Stimulated activated CD8-positive, alpha-beta memory T cell treated with anti-CD3 and anti-CD28 coated beads, Interleukin-15, amount 100 ng/mL, for 1 hour (primary cell): ENCODE results near the gene DNAJC25.

Experiments
- DNase-seq: peaks from one replicate; pipeline ENCODE4 v3.0.0-alpha.2; 2020; ENCODE audit warnings: low read depth

The DNAJC25 gene

DNA sequence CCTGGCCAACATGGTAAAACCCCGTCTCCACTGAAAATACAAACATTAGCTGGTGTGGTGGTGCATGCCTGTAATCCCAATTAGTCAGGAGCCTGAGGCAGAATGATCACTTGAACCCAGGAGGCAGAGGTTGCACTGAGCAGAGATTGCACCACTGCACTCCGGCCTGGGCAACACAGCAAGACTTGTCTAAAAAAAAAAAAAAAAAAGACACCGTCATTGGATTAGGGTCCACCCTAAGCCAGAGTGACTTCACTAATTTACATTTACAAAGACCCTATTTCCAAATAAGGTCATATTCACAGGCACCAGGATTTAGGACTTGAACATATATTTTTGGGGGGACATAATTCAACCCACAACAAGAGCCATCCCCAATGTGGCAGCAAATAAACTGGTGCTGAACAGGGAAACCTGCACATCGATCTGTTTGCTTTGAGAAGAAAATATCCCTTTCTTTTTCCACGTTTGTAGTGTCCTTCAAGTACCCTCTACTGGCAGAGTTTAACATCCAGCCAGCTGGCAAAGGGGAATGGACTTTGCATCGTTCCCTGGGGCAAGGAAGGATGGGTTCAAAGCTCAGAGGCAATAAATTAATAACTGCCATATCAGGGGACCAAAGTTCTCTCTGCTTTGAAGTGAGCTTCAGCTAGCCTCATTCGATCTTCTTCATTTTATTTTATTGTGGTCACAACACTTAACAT, 3.7 kb upstream of the DNAJC25 start:
- no peak for DNase-seq

DNA sequence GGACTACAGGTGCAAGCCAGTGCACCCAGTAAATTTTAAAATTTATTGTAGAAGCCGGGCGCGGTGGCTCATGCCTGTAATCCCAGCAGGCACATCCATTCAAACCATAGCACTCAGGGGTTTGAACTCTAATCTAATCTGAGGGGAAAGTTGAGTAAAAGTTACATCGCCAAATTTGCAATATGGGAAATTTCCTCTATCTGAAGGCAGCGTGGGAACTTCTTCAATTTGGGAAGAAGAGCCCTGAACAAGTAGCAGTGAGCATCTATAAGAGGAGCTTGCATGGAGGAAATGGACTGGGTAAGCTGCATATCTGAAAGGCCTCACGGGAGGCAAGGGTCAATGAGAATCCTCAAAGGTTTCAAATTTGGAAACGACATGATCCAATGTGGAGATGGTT, 2.7 kb upstream of the DNAJC25 start:
- DNase-seq: no peak

DNA sequence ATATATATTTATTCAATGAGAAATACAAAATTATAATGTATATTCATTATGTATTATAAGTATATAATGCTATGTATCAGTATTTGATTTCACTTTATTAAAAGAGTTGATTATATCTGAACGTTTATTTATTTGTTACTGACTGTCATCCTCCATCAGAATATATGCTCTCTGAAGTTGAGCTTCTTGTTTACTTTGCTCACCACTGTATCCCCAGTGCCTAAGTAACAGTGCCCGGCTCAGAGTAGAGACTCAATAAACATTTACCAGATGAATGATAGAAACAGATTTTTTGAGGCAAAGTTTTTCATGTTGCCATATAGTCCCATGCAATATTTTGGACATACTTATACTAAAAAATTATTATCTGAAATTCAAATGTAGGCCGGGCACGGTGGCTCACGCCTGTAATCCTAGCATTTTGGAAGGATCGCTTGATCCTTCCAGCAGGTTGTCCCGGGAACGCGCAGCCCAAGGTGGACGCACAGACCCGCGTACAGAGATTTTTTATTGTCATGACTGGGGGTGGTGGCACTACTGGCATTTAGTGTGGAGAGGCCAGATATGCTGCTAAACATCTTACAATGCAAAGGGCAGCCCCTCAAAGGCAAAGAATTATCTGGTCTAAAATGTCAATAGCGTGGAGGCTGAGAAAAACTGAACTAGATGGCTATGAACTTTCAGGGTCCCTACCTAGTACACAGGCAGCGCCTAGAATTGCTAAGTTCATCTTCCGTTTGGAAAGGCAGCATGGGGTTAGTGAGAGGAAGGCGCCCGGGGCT, 761 bp upstream of the DNAJC25 start:
- DNase-seq: no peak

DNA sequence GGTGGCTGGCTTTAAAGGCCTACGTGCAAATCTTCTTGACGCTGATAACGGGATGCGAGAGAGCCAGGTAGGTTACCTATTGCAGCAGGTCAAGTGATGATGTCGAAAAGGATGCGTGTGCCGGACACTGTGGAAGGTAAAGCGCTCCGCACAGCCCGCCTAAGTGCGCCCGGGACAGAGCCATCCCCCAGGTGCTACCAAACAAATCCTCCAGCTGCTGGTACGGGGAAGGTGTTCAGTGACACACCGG, 245 bp upstream of the DNAJC25 start:
- DNase-seq: no peak

DNA sequence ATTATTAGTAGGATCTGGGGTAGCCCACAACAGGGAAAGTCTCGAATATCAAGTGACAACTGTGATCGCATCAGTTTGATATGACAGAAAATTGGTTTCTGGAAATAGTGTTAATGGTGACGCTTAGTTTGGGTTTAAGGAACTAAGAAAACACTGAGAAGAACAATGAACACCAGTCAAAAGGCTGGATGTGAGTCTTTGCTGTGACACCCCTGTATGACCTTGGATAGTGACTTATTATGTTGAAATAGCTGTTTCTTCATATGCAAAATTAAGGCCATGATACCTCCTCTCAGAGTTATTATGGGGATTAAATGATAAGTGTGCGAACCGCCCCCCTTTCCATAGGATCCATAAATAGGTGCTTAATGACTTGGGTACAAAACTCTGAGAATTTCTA, 926 bp downstream of the DNAJC25 start:
- no peak for DNase-seq

DNA sequence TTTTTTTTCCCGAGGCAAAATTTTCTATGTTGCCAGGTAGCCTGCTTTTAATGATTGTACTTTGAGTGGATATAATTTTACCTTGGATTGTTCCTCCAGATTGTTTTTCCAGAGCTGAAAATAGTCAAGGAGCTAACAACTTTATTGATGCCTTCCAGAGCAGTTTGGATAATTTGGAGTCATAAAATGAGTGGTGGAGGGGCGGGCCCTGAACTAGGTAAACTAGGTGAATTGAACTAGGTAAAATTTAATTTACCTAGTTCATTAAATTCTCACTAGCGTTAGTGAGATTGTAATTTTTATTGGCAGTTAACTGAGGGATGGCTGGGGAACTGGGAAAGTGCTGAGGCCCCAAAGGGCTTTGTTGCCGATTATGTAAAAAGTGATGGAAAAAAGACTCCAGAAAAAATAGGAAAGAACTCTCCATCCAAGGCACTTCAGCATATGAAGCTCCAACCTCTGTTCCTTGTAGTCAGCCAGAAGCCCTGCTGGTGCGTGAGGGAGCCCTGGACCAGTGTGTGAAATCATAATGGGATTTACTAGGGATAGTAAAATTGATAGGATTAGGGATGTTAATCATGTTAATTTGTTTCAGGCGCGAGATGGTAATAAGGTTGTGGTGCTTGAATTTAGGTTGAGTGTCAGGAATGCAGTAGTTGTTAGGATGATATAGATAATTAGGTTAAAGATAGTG, 1.7 kb downstream of the DNAJC25 start:
- DNase-seq: no peak

DNA sequence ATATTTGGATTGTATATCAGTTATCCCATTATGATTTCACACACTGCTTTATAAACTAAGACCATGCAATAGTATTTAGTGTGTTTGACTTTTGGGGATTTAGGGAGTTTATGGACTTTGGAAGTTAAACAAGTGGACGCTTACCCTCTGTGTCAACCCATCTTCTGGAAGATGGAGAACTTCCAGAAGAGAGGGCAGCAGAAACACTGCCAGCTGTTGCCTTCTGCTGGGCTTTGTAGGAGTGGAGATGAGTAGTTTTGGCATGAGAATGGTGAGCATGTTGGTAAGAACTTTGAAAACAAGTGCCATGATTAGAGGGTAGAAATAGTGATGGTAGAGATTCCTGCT, 2.2 kb downstream of the DNAJC25 start:
- DNase-seq: no peak

DNA sequence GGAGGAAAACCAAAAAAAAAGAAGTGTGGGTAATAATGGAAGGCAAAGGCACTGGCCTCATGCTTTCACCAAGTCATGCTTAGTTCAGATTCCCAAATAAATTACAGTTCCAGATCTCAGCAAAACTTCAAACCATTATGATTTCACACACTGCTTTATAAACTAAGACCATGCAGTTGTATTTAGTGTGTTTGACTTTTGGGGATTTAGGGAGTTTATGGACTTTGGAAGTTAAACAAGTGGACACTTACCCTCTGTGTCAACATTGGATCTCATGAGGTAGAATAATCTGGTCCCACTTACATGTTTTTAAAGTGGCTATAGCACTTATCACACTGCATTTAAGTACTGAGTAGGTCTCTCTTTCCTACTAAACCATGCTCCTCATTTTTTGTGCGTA, 3.7 kb downstream of the DNAJC25 start:
- DNase-seq: no peak

DNA sequence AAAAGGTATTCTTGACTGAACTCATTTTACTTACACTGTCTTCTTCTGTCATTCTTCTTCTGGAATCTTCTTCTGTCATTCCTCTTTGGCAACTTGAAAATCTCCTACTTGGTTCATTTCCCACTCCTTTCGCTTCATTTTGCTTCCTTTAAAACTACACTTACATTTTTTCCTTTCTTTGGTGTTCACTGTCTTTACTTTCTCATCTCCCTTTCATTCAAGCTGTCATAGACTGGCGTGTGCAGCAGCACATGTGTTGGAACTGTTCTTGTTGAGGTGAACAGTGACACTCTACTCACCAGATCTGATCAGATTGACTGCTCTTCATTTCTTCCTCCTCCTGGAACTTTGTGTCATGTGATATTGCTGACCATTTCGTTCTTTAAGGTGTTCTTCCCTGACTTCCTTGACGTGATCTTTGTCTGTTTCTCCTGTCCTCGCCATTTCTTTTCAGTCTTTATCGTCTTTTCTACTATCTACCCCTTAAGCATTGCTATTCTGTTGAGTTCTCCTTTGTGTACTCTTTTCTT, 6.4 kb downstream of the DNAJC25 start:
- DNase-seq: no peak

DNA sequence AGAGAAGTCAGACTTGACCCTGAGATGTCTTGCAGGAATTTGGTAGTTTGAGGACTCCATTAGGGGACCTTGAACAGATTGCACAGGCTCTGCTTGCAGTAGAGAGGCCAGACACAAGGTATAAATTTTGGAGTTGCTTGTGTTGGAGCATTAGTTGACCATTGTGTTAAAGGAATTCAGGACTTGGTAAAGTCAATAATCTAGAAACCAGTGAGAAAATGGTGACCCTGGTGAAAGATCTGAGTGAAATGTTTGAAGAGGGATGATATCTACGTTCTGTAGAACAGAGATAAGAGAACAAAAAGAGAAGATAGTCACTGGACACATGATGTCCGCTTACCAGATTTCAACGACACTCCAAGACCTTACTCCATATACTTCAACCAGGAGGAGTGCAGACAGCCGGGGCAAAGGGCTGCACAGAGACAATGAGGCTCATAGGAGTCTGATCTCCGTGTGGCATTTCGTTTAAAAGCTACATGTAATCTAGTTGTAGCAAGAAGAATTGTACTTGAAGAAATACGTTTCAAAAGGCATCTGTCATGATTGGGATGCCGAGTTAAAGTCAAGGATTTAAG, 13.2 kb downstream of the DNAJC25 start:
- no peak for DNase-seq

DNA sequence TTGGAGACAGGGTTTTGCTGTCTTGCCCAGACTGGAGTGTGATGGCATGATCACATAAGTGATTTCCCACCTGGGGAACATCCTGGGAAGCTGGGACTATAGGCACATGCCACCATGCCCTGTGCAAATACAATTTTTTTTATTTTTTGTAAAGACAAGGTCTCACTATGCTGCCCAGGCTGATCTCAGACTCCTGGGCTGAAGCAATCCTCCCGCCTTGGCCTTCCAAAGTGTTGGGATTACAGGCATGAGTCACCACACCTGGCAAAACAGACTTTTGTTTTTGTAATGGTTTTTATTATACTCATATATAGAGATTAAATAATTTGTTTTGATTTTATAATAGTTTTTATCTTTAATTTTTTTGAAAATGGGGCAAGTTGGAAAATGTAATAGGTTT, 14.7 kb downstream of the DNAJC25 start:
- DNase-seq: no peak

DNA sequence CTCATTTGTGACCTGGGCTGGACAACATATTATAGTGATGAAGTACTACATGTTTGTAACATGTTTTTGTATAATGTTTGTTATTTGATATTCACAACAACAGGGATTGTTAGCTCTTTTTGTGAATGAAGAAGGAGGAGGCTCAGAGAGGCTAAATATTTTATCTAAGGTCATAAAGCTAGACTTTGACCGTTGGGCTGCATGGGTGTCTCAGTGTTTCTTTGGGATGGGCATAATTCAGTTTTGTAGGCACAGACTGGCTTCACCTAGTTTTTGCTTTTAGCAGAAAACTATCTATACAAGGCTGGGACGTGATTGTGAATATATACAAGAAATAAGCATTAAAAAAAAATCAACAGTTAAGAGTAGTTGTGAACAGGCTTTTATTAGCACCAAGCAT, 15.3 kb downstream of the DNAJC25 start:
- DNase-seq: no peak

DNA sequence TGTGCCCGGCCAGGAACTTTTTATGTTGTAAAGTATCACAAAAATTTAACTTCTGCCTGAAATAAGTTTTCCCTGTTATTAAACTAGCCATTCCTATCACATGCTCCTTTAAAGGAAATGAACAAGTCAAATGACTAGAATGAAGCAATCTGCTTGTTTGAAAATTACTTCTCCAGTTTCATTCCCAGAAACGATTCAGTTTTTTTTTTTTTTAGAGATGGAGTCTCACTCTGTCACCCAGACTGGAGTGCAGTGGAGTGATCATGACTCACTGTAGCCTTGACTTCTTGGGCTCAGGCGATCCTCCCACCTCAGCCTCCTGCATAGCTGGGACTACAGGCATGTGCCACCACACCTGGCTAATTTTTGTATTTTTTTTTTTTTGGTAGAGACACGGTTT, 16.9 kb downstream of the DNAJC25 start:
- DNase-seq: no peak

DNA sequence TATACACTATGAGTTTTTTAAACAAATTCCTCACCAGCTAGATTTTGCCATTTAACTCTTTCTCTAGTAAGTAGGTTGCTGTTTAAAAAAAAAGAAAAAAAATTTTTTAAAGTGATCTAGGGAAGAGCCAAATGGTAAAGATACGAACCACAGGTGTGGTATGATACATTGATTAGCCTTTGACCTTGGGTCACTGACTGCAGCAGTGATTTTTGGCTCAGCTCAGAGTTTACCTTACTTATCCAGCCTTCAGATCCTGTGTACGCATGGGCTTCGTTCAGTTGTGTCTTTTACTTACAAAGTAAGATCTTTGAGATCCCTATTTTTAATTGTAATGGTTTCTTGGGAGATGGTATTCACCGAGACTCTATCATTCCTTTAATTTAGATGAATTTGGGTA, 17.9 kb downstream of the DNAJC25 start:
- DNase-seq: no peak

DNA sequence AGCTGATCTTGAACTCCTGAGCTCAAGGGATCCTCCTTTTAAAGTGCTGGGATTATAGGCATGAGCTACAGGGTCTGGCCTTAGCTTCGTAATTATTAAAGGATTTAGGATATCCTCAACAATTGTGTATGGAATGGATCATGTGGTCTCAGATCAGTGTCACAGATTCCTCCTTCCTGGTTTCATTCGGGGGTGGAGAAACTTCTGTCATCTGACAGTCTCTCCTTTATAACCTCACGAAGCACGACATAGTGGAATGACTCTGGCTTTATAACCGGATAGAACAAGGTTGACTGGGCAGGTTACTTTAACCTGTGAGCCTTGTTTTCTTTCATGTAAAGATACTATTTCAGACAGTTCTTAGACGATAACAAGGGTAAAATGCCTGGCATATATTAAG, 25.9 kb downstream of the DNAJC25 start:
- no peak for DNase-seq

DNA sequence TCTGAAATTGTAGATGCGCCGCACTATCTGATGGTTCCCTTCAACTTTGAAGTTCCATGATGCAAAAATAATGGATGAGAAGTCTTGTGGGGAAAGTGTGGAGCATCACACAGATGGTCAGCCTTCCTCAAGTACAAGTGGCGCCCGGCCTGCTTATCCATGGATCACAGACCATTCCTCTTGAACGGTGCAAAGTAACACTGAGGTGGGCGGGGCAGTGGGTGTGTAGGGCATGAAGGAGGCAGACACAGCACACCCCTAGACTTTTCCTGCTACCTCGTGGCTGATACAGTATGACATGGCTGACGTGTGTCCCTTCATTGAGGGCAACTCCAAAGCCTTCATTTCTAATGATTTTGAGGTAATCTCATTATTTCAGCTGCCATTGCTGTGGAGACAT, 27.8 kb downstream of the DNAJC25 start:
- DNase-seq: no peak

DNA sequence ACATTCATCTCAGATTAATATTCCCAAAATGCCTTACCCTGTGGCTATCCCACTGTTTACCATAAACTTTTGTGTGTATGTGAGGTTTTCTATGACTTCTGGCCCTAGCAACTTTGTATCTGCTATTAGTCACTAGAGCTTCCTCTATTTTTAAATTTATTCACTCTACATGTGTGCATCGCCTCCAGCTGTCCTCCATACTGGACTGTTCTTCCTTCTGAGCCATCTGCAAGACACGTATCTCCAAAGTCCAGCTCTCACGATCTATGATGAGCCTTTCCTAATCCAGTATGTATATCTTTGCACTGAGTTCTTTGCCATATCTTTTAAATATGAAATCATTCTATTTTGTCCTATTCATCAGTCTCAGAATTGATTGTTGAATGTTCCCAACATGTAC, 28.6 kb downstream of the DNAJC25 start:
- DNase-seq: no peak

DNA sequence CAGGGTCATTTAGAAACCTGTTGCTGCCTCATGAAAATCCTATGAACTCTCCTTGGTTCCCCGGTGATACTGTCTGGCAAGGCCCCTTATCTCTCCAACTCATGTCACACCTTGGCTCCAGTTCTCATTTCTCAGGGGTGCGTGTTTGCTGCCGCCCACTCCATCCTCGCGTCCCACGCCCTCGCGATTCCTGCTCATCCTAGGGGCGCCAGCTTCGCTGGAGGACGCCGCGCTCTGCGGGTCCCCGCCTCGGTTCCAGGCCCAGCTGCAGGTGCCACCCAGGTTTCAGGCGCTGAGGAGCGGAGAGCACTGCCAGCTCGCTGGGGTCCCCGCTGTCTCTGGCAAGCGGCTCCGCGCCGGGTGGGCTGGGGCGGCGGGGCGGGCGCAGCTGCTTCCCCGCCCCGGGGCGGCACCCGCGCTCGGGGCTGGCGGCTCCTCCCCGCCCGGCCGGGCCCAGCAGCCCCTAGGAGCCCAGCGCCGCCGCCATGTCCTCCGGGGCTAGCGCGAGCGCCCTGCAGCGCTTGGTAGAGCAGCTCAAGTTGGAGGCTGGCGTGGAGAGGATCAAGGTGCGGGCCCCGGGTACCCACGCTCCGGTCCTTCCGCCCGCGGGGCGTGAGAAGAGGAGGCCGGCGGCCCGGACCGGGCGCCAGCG, 30.1 kb downstream of the DNAJC25 start, which contains the start of gene GNG10:
Gene GNG10, plus strand, starts transcription at position 456 of the 652 bp plus-strand sequence. Its CDS starts 30 bp downstream, at position 486.
- peak; percentile 40 for DNase-seq

DNA sequence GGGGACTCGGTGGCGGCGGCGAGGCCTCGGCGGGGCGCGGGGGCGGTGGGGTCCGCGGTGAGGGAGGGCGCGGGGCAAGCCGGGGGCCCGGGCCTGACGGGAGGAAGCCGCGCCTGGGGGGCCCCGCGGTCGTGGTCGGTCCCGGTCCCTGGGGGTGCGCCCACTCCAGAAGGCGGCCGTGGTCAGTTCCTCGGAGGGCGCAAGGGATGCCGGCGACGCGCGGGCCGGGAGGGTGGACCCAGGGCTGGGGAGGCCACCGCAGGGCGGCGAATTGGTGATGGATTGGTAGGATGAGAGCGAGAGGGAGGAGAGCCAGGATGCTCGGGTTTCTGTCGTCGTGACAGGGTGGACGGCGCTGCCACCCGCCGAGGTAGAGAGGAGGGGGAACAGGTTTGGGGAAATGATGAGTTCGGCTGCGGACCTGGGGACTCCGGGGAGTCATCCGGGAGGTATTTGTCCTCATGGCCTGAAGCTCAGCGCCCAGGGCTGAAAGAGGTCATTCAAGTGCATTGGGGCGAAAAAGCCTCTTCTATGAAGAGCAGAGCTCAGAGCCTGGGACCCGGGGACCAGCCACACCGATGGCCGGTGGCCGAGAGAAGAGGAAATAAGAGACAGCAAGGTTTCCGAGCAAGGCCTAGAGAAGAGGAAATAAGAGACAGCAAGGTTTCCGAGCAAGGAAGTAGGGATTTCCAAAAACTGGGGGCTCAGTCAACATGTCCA, 30.8 kb downstream of the DNAJC25 start:
- no peak for DNase-seq

DNA sequence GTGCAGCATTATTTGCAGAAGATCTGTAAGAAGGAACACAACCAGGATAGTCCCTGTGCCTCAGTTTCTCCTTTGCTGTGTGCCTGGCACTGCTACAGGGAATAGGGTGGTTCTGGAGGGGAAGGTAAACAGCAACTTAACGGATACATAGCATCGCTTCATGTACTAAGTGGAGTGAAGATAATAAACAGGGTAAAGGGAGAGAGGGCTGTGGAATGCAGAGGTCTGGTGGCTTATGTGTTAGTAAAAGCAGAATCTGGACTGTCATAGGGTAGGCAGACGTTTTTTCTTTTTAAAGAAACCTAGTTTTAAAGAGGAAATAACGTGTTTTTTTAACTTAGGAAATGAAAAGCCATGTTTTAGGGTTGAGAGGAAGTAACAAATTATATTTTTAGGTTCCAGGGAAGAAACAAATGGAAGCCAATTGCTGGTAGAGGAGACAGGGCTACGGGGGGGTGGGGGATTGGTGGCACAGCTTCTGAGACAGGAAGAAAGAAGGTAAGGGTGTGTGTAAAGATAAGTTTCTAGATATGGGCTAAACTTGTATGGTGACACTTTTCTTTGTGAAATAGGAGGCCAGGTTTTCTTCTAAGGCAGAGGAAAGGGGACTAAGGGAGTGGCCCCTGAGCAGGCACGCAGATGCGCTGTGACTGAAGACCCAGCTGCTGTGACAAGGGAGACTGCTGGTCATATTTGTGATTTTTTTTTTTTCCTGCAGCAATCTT, 31.6 kb downstream of the DNAJC25 start:
- DNase-seq: no peak

DNA sequence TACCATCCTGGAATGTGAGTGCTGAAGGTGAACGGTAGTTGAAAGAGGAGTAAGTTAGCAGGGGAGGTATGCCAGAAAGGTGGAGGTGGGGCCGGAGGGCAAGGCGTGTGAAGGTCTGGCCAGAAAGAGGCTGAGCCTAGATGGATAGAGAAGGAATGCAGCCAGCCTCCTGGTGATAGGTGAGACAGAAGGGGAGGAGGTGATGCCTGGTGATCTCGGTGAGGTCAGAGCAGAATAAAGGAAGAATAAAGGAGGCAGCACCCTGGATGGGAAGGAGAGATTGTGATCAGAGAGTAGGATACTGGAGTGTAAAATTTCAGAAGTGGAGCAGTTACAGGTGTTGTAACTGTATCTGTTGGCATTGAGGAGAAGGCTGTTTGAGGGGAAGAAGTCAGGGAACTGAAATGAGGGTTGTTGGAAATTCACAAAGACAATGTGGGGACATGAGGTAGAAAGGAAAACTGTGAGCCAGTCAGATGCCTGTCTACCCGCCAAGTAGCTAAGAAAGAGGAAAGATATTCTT, 32.2 kb downstream of the DNAJC25 start:
- DNase-seq: no peak
